H1 (cell line): ENCODE measurements around the gene HPCAL4.

ENCODE experiments used
- MAFK ChIP-seq: IDR thresholded peaks from 2 replicates; pipeline ENCODE4 v1.6.1; 2012; ENCODE audit warnings: low read depth, mild to moderate bottlenecking, improper control_type of control experiment, low read length
- POLR2A ChIP-seq, 2 experiments: IDR thresholded peaks; 1 replicate in 1 of 2; 2 replicates in 1 of 2; pipeline ENCODE4 v1.6.1; 2011; ENCODE audit warnings: low read depth in 2 of 2, low read length in 2 of 2, mild to moderate bottlenecking in 2 of 2; ENCODE audit errors: control extremely low read depth in 1 of 2
- SIX5 ChIP-seq: IDR thresholded peaks from 2 replicates; pipeline ENCODE4 v1.6.1; 2011; ENCODE audit warnings: mild to moderate bottlenecking, low read depth, low read length
- SRF ChIP-seq: IDR thresholded peaks from 2 replicates; pipeline ENCODE4 v1.6.1; 2011; ENCODE audit warnings: mild to moderate bottlenecking, low read depth, low read length, moderate library complexity
- YY1 ChIP-seq: IDR thresholded peaks from 2 replicates; pipeline ENCODE4 v1.6.1; 2011; ENCODE audit warnings: low read depth, mild to moderate bottlenecking, low read length
- TF ChIP-seq, protein P1 (sequence below), 3 experiments: IDR thresholded peaks; 1 replicate in 2 of 3; 2 replicates in 1 of 3; pipeline versions ENCODE4 v1.5.1 to v1.6.1; 2011; ENCODE audit warnings: low read length in 3 of 3, mild to moderate bottlenecking in 3 of 3, inconsistent platforms in 2 of 3, low read depth in 1 of 3, moderate library complexity in 1 of 3; ENCODE audit not compliant: insufficient read depth in 1 of 3; ENCODE audit errors: control extremely low read depth in 1 of 3

DNA sequence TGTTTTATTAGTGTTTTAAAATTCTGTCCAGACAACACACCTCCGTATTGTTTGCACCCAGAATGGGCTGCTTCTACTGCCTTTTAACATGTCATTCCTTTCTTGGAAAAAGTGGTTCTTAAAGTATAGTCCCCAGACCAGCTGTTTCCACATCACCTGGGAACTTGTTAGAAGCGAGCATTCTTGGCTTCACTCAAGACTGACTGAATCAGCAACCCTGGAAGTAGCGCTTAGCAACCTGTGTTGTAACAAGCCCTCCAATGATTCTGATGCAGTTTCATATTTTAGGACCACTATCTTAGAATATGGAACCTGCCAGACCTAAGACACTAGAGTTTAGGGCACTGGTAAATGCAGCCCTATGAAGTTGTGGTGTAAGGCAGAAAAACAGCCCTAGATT, 41.5 kb upstream of the HPCAL4 start:
- TF ChIP-seq YY1 (no peak), SIX5 (no peak), MAFK (no peak), POLR2A (IDR thresholded peaks at IDR 0.05; ENCODE audit: control extremely low read depth in 1 of 2, low read depth in 2 of 2, low read length in 2 of 2) (no peak), SRF (no peak)
- TF ChIP-seq, protein P1, sequence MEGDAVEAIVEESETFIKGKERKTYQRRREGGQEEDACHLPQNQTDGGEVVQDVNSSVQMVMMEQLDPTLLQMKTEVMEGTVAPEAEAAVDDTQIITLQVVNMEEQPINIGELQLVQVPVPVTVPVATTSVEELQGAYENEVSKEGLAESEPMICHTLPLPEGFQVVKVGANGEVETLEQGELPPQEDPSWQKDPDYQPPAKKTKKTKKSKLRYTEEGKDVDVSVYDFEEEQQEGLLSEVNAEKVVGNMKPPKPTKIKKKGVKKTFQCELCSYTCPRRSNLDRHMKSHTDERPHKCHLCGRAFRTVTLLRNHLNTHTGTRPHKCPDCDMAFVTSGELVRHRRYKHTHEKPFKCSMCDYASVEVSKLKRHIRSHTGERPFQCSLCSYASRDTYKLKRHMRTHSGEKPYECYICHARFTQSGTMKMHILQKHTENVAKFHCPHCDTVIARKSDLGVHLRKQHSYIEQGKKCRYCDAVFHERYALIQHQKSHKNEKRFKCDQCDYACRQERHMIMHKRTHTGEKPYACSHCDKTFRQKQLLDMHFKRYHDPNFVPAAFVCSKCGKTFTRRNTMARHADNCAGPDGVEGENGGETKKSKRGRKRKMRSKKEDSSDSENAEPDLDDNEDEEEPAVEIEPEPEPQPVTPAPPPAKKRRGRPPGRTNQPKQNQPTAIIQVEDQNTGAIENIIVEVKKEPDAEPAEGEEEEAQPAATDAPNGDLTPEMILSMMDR (IDR thresholded peaks at IDR 0.05; ENCODE audit: control extremely low read depth in 1 of 3, insufficient read depth in 1 of 3, low read depth in 1 of 3, low read length in 3 of 3): no peak
